GM12878 (cell line): ENCODE measurements around the gene ZNF804A. TPM values are rescaled to one million over a fixed set of nuclear protein-coding genes. Genes with fewer than 3 reads are reported as not detected.

Experiments used
- ATAC-seq: fragments of 200-7000 bp; cut with Tn5 transposase; 3 replicates; pipeline ENCODE4 v1.9.1; 2020; ENCODE audit warnings: mild to moderate bottlenecking, moderate library complexity
- BruUV-seq: library from RNA; stranded (reverse); fragments of 400-500 nt; replicated peaks from 2 replicates; lab custom pipeline; 2021; lab: Mats Ljungman, UMichigan
- CTCF ChIA-PET: fragments of 300-600 bp; sonication (Branson Sonifier 250); formaldehyde crosslinking; extraction: SDS; loops from one replicate; lab custom pipeline; 2021; ENCODE audit warnings: inconsistent platforms; lab: Yijun Ruan, JAX
- POLR2A ChIA-PET: fragments of 350-600 bp; formaldehyde crosslinking; extraction: SDS; loops from one replicate; lab custom pipeline; 2021; ENCODE audit warnings: inconsistent platforms; lab: Charles Lee
- RAD21 ChIA-PET: fragments of 300-600 bp; sonication (Branson Sonifier 250); formaldehyde crosslinking; loops from one replicate; lab custom pipeline; 2023; ENCODE audit warnings: antibody characterized with exemption; ENCODE audit not compliant: unreplicated experiment; lab: Charles Lee
- SMC1A ChIA-PET: fragments of 300-600 bp; sonication (Branson Sonifier 250); formaldehyde crosslinking; loops from one replicate; lab custom pipeline; 2023; ENCODE audit not compliant: unreplicated experiment, uncharacterized antibody; lab: Charles Lee
- DNase-seq: peaks from one replicate; pipeline ENCODE4 v3.0.0-alpha.2; 2011; ENCODE audit warnings: low read depth, low spot score
- FAIRE-seq: peaks from 3 replicates; lab custom pipeline; 2011; peaks lifted over from hg19 to GRCh38; lab: Jason Lieb, UNC
- H2AFZ ChIP-seq: 2 replicates; pipeline ENCODE4 v1.6.0; 2011; ENCODE audit warnings: low read depth, low read length, control low read depth; ENCODE audit not compliant: control insufficient read depth
- H3K27ac ChIP-seq: 2 replicates; pipeline ENCODE4 v1.5.1; 2011; ENCODE audit warnings: control low read depth; ENCODE audit not compliant: control insufficient read depth, insufficient read depth
- H3K27me3 ChIP-seq, 2 experiments: replicated peaks in 1 of 2; 2 replicates each; pipeline versions ENCODE4 v1.6.0 to v1.6.1; 2011; ENCODE audit warnings: low read length in 1 of 2; ENCODE audit not compliant: control insufficient read depth in 2 of 2, insufficient read depth in 2 of 2
- H3K36me3 ChIP-seq, 2 experiments: 2 replicates each; pipeline ENCODE4 v1.5.1; 2011; ENCODE audit warnings: low read length in 1 of 2; ENCODE audit not compliant: control insufficient read depth in 2 of 2, insufficient read depth in 2 of 2
- H3K4me1 ChIP-seq: 2 replicates; pipeline ENCODE4 v1.6.1; 2011; ENCODE audit warnings: mild to moderate bottlenecking, low read length, moderate library complexity, mixed read lengths; ENCODE audit not compliant: control insufficient read depth, insufficient read depth
- H3K4me2 ChIP-seq: 2 replicates; pipeline ENCODE4 v1.6.0; 2011; ENCODE audit warnings: control low read depth; ENCODE audit not compliant: control insufficient read depth, insufficient read depth
- H3K4me3 ChIP-seq: fragments of 200-600 bp; sonication (generic); 2 replicates; pipeline ENCODE4 v1.5.1; 2016
- H3K79me2 ChIP-seq: 2 replicates; pipeline ENCODE4 v1.6.0; 2011; ENCODE audit warnings: low read length; ENCODE audit not compliant: control insufficient read depth, insufficient read depth
- H3K9ac ChIP-seq: 2 replicates; pipeline ENCODE4 v1.8.0; 2011; ENCODE audit warnings: low read length, control low read depth, mixed read lengths; ENCODE audit not compliant: control insufficient read depth, insufficient read depth
- H3K9me3 ChIP-seq: replicated peaks from 3 replicates; pipeline ENCODE4 v1.5.1; 2011; ENCODE audit warnings: mild to moderate bottlenecking, low read length; ENCODE audit not compliant: control insufficient read depth, insufficient read depth
- H4K20me1 ChIP-seq: 2 replicates; pipeline ENCODE4 v1.6.0; 2011; ENCODE audit not compliant: control insufficient read depth, insufficient read depth
- BCL3 ChIP-seq: IDR thresholded peaks from 2 replicates; pipeline ENCODE4 v1.6.1; 2011; ENCODE audit warnings: borderline replicate concordance, low read depth, mild to moderate bottlenecking, moderate library complexity, low read length; ENCODE audit not compliant: insufficient read depth, poor library complexity, severe bottlenecking
- BHLHE40 ChIP-seq, 2 experiments: fragments of 450-650 bp in 1 of 2; IDR thresholded peaks; 2 replicates each; pipeline ENCODE4 v1.6.1; 2011 to 2017; ENCODE audit warnings: low read depth in 2 of 2, borderline replicate concordance in 1 of 2, improper control_type of control experiment in 1 of 2, low read length in 1 of 2, mild to moderate bottlenecking in 1 of 2
- CREB1 ChIP-seq: IDR thresholded peaks from 2 replicates; pipeline ENCODE4 v1.6.1; 2012; ENCODE audit warnings: low read depth, mild to moderate bottlenecking, inconsistent platforms
- PBX3 ChIP-seq: IDR thresholded peaks from 2 replicates; pipeline ENCODE4 v1.6.1; 2011; ENCODE audit warnings: mild to moderate bottlenecking, low read depth, low read length, moderate library complexity; ENCODE audit not compliant: insufficient replicate concordance
- POLR2AphosphoS2 ChIP-seq: IDR thresholded peaks from 2 replicates; pipeline ENCODE4 v1.6.1; 2011; ENCODE audit warnings: low read depth, mild to moderate bottlenecking, low read length, improper control_type of control experiment, moderate library complexity
- SP1 ChIP-seq: IDR thresholded peaks from one replicate; pipeline ENCODE4 v1.6.1; 2011; ENCODE audit warnings: low read depth, low read length
- SRF ChIP-seq, 2 experiments: IDR thresholded peaks; 2 replicates each; pipeline ENCODE4 v1.6.1; 2011; ENCODE audit warnings: low read depth in 2 of 2, low read length in 2 of 2, mild to moderate bottlenecking in 1 of 2, moderate library complexity in 1 of 2
- SUPT20H ChIP-seq: IDR thresholded peaks from 2 replicates; pipeline ENCODE4 v1.6.1; 2011; ENCODE audit warnings: low read depth, mild to moderate bottlenecking, low read length, moderate library complexity, borderline replicate concordance; ENCODE audit not compliant: control insufficient read depth
- USF2 ChIP-seq: IDR thresholded peaks from 2 replicates; pipeline ENCODE4 v1.6.1; 2011; ENCODE audit warnings: low read depth, low read length, improper control_type of control experiment, borderline replicate concordance
- ZBTB4 ChIP-seq: fragments of 450-650 bp; formaldehyde crosslinking; IDR thresholded peaks from 2 replicates; pipeline ENCODE4 v1.4.0; 2022; ENCODE audit warnings: mild to moderate bottlenecking, moderate library complexity
- ZBTB40 ChIP-seq: fragments of 450-650 bp; IDR thresholded peaks from 2 replicates; pipeline ENCODE4 v1.6.1; 2016; ENCODE audit warnings: mild to moderate bottlenecking, moderate library complexity, borderline replicate concordance
- ZNF24 ChIP-seq: fragments of 450-650 bp; IDR thresholded peaks from 2 replicates; pipeline ENCODE4 v1.6.1; 2017; ENCODE audit warnings: antibody characterized with exemption, mild to moderate bottlenecking
- ZSCAN29 ChIP-seq: fragments of 450-650 bp; IDR thresholded peaks from 2 replicates; pipeline ENCODE4 v1.6.1; 2017; ENCODE audit warnings: mild to moderate bottlenecking, moderate library complexity
- WGBS: methylation state at CpG from one replicate; pipeline ENCODE4 v1.1.6; 2016; ENCODE audit warnings: low lambda C conversion rate; ENCODE audit not compliant: insufficient replicate concordance, insufficient coverage; ENCODE audit errors: missing lambda C conversion rate; 5-methylcytosine and 5-hydroxymethylcytosine counted together
- in situ Hi-C: fragments of 300-500 bp; cut with MboI; formaldehyde crosslinking; loops from 9 replicates; pipeline ENCODE4 v1.14.3; 2018; ENCODE audit warnings: mixed read lengths
- intact Hi-C: fragments of 100-400 bp; cut with micrococcal nuclease; formaldehyde crosslinking; loops from one replicate; pipeline ENCODE4 v1.14.2; 2022; ENCODE audit not compliant: unreplicated experiment
- polyA plus RNA-seq, 11 experiments: library from polyadenylated mRNA; depleted of rRNA in 4 of 11; unstranded in 6 of 11; stranded (reverse) in 5 of 11; fragments of >200 nt; fragmentation: Nextera tagmentation in 4 of 11; fragmentation: Illumina TruSeq in 1 of 11; extraction: Ambion mirVana in 4 of 11; extraction: Trizol in 1 of 11; gene quantifications; 1 replicate in 1 of 11; 2 replicates in 10 of 11; pipeline versions ENCODE4 v1.2.1 to v1.2.3, GENCODE V29; 2011 to 2016; ENCODE audit warnings: inconsistent platforms in 2 of 11, missing spikeins in 2 of 11, low read depth in 1 of 11
- total RNA-seq, 4 experiments: library from RNA; depleted of rRNA in 3 of 4; stranded (reverse); fragments of >200 nt in 3 of 4; fragmentation: Illumina TruSeq in 1 of 4; extraction: Trizol in 1 of 4; gene quantifications; 2 replicates each; pipeline versions ENCODE4 v1.2.1 to v1.2.3, GENCODE V29; 2013 to 2021

The ZNF804A gene
- total and polyA plus RNA-seq, 10 of the 15 experiments (the other 5 are each of a cell fraction or from before 2014, with no cell fraction given) = 0.19 to 2.3 (median 1.4) TPM

GRCh38 chr2:184628051-184628450, 29.7 kb downstream of the ZNF804A start:
- Histone ChIP-seq H3K79me2 (no peaks in the 10 kb centered on the region), H3K4me2 (no peak overlapping the region)
- ATAC-seq = no peak
- TF ChIP-seq CREB1 (no peak), SRF (IDR thresholded peaks at IDR 0.05; ENCODE audit: low read depth in 2 of 2, low read length in 2 of 2) (no peak), ZNF24 (no peak), POLR2AphosphoS2 (no peak), PBX3 (no peak), BCL3 (no peak), USF2 (no peak), BHLHE40 (IDR thresholded peaks at IDR 0.05; ENCODE audit: borderline replicate concordance in 1 of 2, low read depth in 2 of 2, low read length in 1 of 2) (no peak), SUPT20H (no peak), ZSCAN29 (no peak), ZBTB40 (no peak), ZBTB4 (CRISPR knock-in tag) (no peak), SP1 (no peak)

More at GRCh38 chr2:184628051-184628450, 29.7 kb downstream of the ZNF804A start:
- SMC1A ChIA-PET = no interaction called here
- intact Hi-C loops = no loop called here
- Histone ChIP-seq H4K20me1 (no peaks in the 10 kb centered on the region), H3K4me3 (no peak overlapping the region), H3K27me3 (no peaks in the 10 kb centered on the region), H3K4me1 (no peaks in the 10 kb centered on the region), H3K27ac (no peak overlapping the region), H3K9me3 (no peaks in the 10 kb centered on the region), H2AFZ (no peak overlapping the region), H3K36me3 (no peaks in the 10 kb centered on the region), H3K9ac (no peak overlapping the region)
- WGBS = 70% methylated on average over 7 of the region's 7 CpGs
- RAD21 ChIA-PET = no interaction called here
- in situ Hi-C loops = no loop called here
- DNase-seq (no peak), FAIRE-seq (no peak)
- POLR2A ChIA-PET = no interaction called here
- CTCF ChIA-PET = no interaction called here
- BruUV-seq = no TSS peak
